PC-9 (cell line): Measurements from ENCODE around the gene SLC6A8. TPM values are rescaled to one million over a fixed set of nuclear protein-coding genes. Genes with fewer than 3 reads are reported as not detected.
"Not testable (repeated sequence)": the region's sequence is repeated elsewhere in the genome, so short reads cannot be mapped to it uniquely, and the experiment has no call there.

Experiments used
- BruUV-seq: library from RNA; stranded (reverse); fragments of 400-500 nt; replicated peaks from 2 replicates; lab custom pipeline; 2021; lab: Mats Ljungman, UMichigan
- CTCF ChIA-PET: fragments of 300-600 bp; sonication (Branson Sonifier 250); formaldehyde crosslinking; loops from one replicate; lab custom pipeline; 2022; ENCODE audit warnings: antibody characterized with exemption; lab: Charles Lee
- POLR2A ChIA-PET: fragments of 300-600 bp; sonication (Branson Sonifier 250); formaldehyde crosslinking; loops from one replicate; lab custom pipeline; 2022; ENCODE audit warnings: antibody characterized with exemption; ENCODE audit not compliant: unreplicated experiment; lab: Charles Lee
- DNase-seq, 2 experiments: peaks; one replicate each; pipeline versions ENCODE4 v3.0.0 to v3.0.0-alpha.2; 2015 to 2022; ENCODE audit warnings: mixed read lengths in 1 of 2
- H2AFZ ChIP-seq: fragments of 200-600 bp; sonication (generic); 2 replicates; pipeline ENCODE4 v1.8.1; 2017; ENCODE audit warnings: antibody characterized with exemption
- H3F3A ChIP-seq: fragments of 200-600 bp; sonication (generic); 2 replicates; pipeline ENCODE4 v1.8.1; 2017; ENCODE audit warnings: antibody characterized with exemption, mild to moderate bottlenecking, low read depth; ENCODE audit not compliant: insufficient read depth
- H3K27ac ChIP-seq: fragments of 200-600 bp; sonication (generic); 2 replicates; pipeline ENCODE4 v1.6.1; 2016; ENCODE audit warnings: mixed run types
- H3K27me3 ChIP-seq: fragments of 200-600 bp; sonication (generic); 2 replicates; pipeline ENCODE4 v1.6.1; 2016; ENCODE audit warnings: low read depth, mixed run types; ENCODE audit not compliant: insufficient read depth
- H3K36me3 ChIP-seq: fragments of 200-600 bp; sonication (generic); 2 replicates; pipeline ENCODE4 v1.6.1; 2016; ENCODE audit warnings: low read depth, mixed run types
- H3K4me1 ChIP-seq: fragments of 200-600 bp; sonication (generic); replicated peaks from 2 replicates; pipeline ENCODE4 v1.6.1; 2016; ENCODE audit warnings: mixed run types; ENCODE audit not compliant: insufficient read depth
- H3K4me2 ChIP-seq: fragments of 200-600 bp; sonication (generic); 2 replicates; pipeline ENCODE4 v1.6.1; 2017; ENCODE audit warnings: mixed run types
- H3K4me3 ChIP-seq: fragments of 200-600 bp; sonication (generic); 2 replicates; pipeline ENCODE4 v1.6.1; 2016; ENCODE audit warnings: mixed run types
- H3K79me2 ChIP-seq: fragments of 200-600 bp; sonication (generic); 2 replicates; pipeline ENCODE4 v1.6.1; 2017; ENCODE audit warnings: low read depth, mixed run types
- H3K9me2 ChIP-seq: fragments of 200-600 bp; sonication (generic); 2 replicates; pipeline ENCODE4 v1.8.1; 2017; ENCODE audit warnings: mild to moderate bottlenecking; ENCODE audit not compliant: insufficient read depth
- H3K9me3 ChIP-seq: fragments of 200-600 bp; sonication (generic); 2 replicates; pipeline ENCODE4 v1.8.1; 2016; ENCODE audit warnings: low read depth; ENCODE audit not compliant: insufficient read depth
- H4K20me1 ChIP-seq: fragments of 200-600 bp; sonication (generic); 2 replicates; pipeline ENCODE4 v1.8.1; 2017; ENCODE audit not compliant: insufficient read depth
- EZH2 ChIP-seq: fragments of 200-600 bp; sonication (generic); IDR thresholded peaks from 2 replicates; pipeline ENCODE4 v1.8.0; 2017; ENCODE audit warnings: antibody characterized with exemption, low read depth
- intact Hi-C: fragments of 100-400 bp; cut with micrococcal nuclease; formaldehyde crosslinking; loops from one replicate; pipeline ENCODE4 v1.10.0; 2022; ENCODE audit not compliant: unreplicated experiment
- total RNA-seq: library from RNA; stranded (reverse); gene quantifications from 2 replicates; pipeline ENCODE4 v1.2.3, GENCODE V29; 2021
- TF ChIP-seq, protein P1 (sequence below): fragments of 200-600 bp; sonication (generic); conservative IDR thresholded peaks from 2 replicates; pipeline ENCODE4 v1.6.1; 2017; ENCODE audit warnings: mixed run types, antibody characterized with exemption, mild to moderate bottlenecking, moderate library complexity

SLC6A8 gene
- total RNA-seq, 1 experiment from 2014 or later, result 40.5 TPM

DNA sequence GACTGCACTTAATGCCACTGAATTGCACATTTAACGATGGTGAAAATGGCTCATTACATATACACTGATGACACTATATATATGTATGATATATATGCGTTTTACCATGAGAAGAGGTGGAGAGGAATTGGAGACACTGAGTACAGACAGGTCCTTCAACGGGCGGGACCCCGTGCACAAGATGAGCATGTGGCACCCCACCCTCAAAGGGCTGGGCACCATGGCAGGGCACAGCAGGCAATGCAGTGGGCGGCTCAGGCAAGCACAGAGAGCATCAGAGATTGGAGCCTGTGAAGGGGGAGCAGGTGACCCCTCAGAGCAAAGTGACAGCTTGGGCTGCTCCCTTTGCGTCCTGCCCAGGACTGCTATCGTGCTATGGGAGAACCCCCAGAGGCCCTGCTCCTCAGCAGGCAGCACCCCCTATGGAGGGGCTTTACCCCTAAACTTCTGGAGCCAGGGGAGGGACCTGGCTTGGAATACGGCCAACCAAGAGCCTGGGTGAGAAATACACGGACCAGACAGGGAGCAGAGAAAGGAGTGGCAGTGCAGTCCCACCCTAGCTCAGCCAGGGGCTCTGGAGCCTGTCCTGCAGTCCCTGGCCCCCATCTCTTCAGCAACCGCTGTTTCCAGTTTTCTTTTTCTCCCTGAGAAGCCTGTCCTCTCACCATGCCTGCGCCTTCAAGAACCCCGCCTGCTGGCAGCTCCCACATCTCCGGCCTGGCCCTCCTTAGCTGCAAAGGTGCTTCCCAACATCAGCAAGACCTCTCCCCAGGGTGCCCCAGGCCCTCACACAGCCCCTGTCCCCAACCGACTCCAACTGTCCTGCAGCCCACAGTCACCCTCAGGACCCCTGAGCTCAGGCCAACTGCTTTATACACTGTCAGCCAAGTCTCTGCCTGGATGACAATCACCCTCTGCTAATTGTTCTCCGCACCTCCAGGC, 10.5 kb downstream of the SLC6A8 start:
- H4K20me1 ChIP-seq, result no peaks in the 10 kb centered on the region
- H3F3A ChIP-seq, result no peaks in the 10 kb centered on the region
- no peak for DNase-seq
- TF ChIP-seq EZH2, result no peak
- TF ChIP-seq, protein P1, sequence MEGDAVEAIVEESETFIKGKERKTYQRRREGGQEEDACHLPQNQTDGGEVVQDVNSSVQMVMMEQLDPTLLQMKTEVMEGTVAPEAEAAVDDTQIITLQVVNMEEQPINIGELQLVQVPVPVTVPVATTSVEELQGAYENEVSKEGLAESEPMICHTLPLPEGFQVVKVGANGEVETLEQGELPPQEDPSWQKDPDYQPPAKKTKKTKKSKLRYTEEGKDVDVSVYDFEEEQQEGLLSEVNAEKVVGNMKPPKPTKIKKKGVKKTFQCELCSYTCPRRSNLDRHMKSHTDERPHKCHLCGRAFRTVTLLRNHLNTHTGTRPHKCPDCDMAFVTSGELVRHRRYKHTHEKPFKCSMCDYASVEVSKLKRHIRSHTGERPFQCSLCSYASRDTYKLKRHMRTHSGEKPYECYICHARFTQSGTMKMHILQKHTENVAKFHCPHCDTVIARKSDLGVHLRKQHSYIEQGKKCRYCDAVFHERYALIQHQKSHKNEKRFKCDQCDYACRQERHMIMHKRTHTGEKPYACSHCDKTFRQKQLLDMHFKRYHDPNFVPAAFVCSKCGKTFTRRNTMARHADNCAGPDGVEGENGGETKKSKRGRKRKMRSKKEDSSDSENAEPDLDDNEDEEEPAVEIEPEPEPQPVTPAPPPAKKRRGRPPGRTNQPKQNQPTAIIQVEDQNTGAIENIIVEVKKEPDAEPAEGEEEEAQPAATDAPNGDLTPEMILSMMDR, result no peak
- CTCF ChIA-PET, result no interaction called here
- no peaks in the 10 kb centered on the region for H3K4me1 ChIP-seq
- H3K27me3 ChIP-seq, result no peaks in the 10 kb centered on the region
- no peak overlapping the region for H2AFZ ChIP-seq
- POLR2A ChIA-PET, result no interaction called here
- H3K79me2 ChIP-seq, result no peaks in the 10 kb centered on the region
- no peaks in the 10 kb centered on the region for H3K36me3 ChIP-seq
- no peaks in the 10 kb centered on the region for H3K9me2 ChIP-seq
- H3K9me3 ChIP-seq, result no peaks in the 10 kb centered on the region
- no peak overlapping the region for H3K27ac ChIP-seq
- no peak overlapping the region for H3K4me2 ChIP-seq
- no peak overlapping the region for H3K4me3 ChIP-seq
- intact Hi-C loops, result no loop called here
- no TSS peak for BruUV-seq

DNA sequence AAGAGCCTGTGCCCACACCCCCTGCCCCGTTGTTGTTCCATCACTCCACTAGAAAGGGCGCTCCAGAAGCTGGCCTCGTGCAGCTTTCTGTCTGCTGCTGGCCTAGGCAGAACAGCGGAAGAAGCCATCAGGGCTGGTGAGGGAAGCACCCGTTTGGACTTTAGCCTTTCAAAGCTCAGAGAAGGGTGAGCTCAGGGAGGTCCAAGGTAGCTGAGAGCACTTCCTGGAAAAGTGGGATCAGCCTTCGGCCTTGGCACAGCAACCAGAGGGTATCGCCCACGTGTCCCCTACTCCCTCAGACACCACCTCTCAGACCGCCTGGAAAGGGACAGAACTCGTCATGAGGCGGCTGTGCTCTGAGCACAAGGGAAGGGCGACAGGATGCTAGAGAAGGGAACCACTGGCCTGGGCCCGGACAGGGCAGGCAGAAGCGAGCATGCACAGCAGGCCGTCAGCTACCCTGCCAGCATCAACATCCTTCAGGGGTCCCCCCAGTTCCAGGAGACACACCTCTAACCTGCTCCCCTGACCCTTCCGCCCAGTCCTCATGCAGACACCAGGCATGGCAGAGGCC, 11.6 kb downstream of the SLC6A8 start:
- intact Hi-C loops, H3K4me1 ChIP-seq, H3K4me2 ChIP-seq, H3K79me2 ChIP-seq, H3K9me2 ChIP-seq, H3F3A ChIP-seq, H3K4me3 ChIP-seq, H2AFZ ChIP-seq, H3K36me3 ChIP-seq, H3K27ac ChIP-seq, H3K27me3 ChIP-seq, DNase-seq, BruUV-seq, CTCF ChIA-PET, POLR2A ChIA-PET, H3K9me3 ChIP-seq, H4K20me1 ChIP-seq: not testable (repeated sequence)

DNA sequence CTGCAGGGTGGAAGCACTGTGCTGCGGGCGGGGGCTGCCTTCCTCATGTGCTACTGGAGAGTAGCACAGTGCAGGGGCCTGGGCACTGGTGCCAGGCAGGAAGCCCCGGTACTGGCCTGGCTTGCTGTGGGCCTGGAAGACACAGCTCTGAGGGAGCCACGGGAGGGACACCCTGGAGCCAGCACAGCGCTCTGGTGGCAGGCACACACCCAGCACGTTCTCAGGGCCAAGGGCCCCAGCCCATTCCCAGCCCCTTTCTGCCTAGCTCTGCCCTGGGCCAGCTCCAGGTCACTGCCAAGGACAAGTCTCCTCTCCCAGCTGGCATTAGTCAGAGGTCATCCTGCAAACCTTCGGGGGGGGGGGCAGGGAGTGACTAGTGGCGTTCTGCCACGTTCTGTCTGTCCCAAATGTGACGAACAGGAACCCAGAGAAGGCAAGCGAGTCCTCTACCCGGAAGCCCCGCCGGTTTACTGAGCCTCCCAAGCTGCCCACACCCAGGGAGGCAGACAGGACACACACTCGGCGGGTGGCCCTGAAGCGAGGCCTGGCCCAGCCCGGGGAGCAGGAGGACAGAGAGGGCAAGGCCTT, 12.2 kb downstream of the SLC6A8 start:
- H3K4me1 ChIP-seq, H2AFZ ChIP-seq, H3K27ac ChIP-seq, POLR2A ChIA-PET, H3K9me3 ChIP-seq, H3K27me3 ChIP-seq, H3K4me3 ChIP-seq, H3F3A ChIP-seq, H3K9me2 ChIP-seq, H3K4me2 ChIP-seq, H3K36me3 ChIP-seq, DNase-seq, H3K79me2 ChIP-seq, H4K20me1 ChIP-seq, CTCF ChIA-PET, BruUV-seq: not testable (repeated sequence)
- intact Hi-C loops, result loop anchor here (10.0 kb wide), 1 partner anchor 185 kb away; the partner anchor contains the start of gene L1CAM

DNA sequence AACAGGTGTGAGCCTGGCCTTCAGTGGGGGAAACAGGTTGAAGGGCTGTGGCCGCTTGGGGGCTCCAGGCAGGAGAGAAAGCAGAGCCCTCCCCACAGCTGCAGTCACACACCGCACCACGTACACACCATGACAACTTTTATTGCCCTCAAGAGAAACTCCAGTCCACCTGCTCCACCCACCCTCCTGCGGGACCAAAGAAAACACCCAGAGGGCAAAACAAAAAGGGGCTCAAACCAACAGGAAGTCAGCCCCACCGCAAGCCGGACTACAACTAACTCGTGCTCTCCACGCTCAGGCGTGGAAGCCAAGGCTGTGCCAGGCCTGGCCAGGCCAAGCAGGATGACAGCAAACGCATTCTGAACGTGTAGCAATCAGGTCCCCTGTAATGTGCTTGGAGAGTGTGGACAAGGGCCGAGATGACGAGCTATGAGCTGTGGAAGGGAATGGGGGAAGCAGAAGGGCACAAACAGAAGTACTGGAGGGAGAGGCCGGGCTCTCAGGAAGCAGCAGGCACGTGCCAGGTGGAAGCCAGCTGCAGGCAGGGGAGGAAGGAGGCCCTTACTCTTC, 12.7 kb downstream of the SLC6A8 start:
- ChIA-PET CTCF (no interaction called here), POLR2A (no interaction called here)
- H3K79me2 ChIP-seq, result no peaks in the 10 kb centered on the region
- no peaks in the 10 kb centered on the region for H3K9me3 ChIP-seq
- no peaks in the 10 kb centered on the region for H3K9me2 ChIP-seq
- no peak overlapping the region for H3K27ac ChIP-seq
- TF ChIP-seq EZH2, result no peak
- TF ChIP-seq, protein P1, result no peak
- H3F3A ChIP-seq, result no peaks in the 10 kb centered on the region
- TSS peak; percentile 56 for BruUV-seq
- no peaks in the 10 kb centered on the region for H4K20me1 ChIP-seq
- H3K4me1 ChIP-seq, result no peaks in the 10 kb centered on the region
- intact Hi-C loops, result loop anchor here (10.0 kb wide), 1 partner anchor 184 kb away; the partner anchor contains the start of gene L1CAM
- no peak overlapping the region for H2AFZ ChIP-seq
- H3K4me3 ChIP-seq, result no peak overlapping the region
- no peak for DNase-seq
- no peaks in the 10 kb centered on the region for H3K36me3 ChIP-seq
- no peaks in the 10 kb centered on the region for H3K27me3 ChIP-seq
- H3K4me2 ChIP-seq, result no peak overlapping the region
